Stimulated activated CD8-positive, alpha-beta memory T cell treated with anti-CD3 and anti-CD28 coated beads, Interleukin-12 subunit alpha, Interleukin-12 subunit beta, amount 100 ng/mL, for 4 hours (primary cell): ENCODE results near the gene USP2.

Experiments used
- DNase-seq: peaks from one replicate; pipeline ENCODE4 v3.0.0-alpha.2; 2020; ENCODE audit warnings: low read depth

Gene USP2

GRCh38 chr11:119320776-119321524 is 60.5 kb downstream of the USP2 start:
- no peak for DNase-seq

- DNase-seq: no peak
Measured at GRCh38 chr11:119320240-119320775, 61.2 kb downstream of the USP2 start.

- no peak for DNase-seq
Measured at GRCh38 chr11:119319700-119320239, 61.7 kb downstream of the USP2 start.

GRCh38 chr11:119319136-119319699 is 62.3 kb downstream of the USP2 start:
- no peak for DNase-seq

GRCh38 chr11:119318240-119319135 is 63.0 kb downstream of the USP2 start:
- no peak for DNase-seq

- no peak for DNase-seq
Measured at GRCh38 chr11:119317592-119318239, 63.8 kb downstream of the USP2 start.

- DNase-seq: no peak
Measured at GRCh38 chr11:119316729-119317591, 64.5 kb downstream of the USP2 start, which contains the start of gene MCAM. MCAM (minus strand) TSS chr11:119317130; CDS start chr11:119317101, 29 bp downstream.

GRCh38 chr11:119316016-119316728 is 65.3 kb downstream of the USP2 start:
- no peak for DNase-seq

GRCh38 chr11:119315131-119316015 is 66.1 kb downstream of the USP2 start:
- no peak for DNase-seq

GRCh38 chr11:119314726-119315125 is 66.8 kb downstream of the USP2 start:
- no peak for DNase-seq

GRCh38 chr11:119310682-119311052 is 70.8 kb downstream of the USP2 start:
- no peak for DNase-seq

- DNase-seq: no peak
Measured at GRCh38 chr11:119309953-119310681, 71.4 kb downstream of the USP2 start.

- no peak for DNase-seq
Measured at GRCh38 chr11:119309411-119309810, 72.1 kb downstream of the USP2 start.

GRCh38 chr11:119307974-119308373 is 73.5 kb downstream of the USP2 start:
- no peak for DNase-seq

GRCh38 chr11:119307219-119307618 is 74.3 kb downstream of the USP2 start:
- DNase-seq: no peak

- no peak for DNase-seq
Measured at GRCh38 chr11:119306373-119306890, 75.1 kb downstream of the USP2 start.

- no peak for DNase-seq
Measured at GRCh38 chr11:119305556-119306372, 75.7 kb downstream of the USP2 start.
